Smooth muscle cell (in vitro differentiated cells): ENCODE data around the gene CBR4. TPM values are rescaled to one million over a fixed set of nuclear protein-coding genes. Genes with fewer than 3 reads are reported as not detected.

ENCODE experiments used
- DNase-seq: peaks from one replicate; lab custom pipeline; 2025; ENCODE audit not compliant: unreplicated experiment; lab: John Stamatoyannopoulos, UW
- H2AFZ ChIP-seq: fragments of 200-600 bp; sonication (generic); 2 replicates; pipeline ENCODE4 v1.6.0; 2016; ENCODE audit warnings: antibody characterized with exemption, low read depth, mild to moderate bottlenecking
- H3F3A ChIP-seq: fragments of 200-600 bp; sonication (generic); 2 replicates; pipeline ENCODE4 v1.6.0; 2017; ENCODE audit warnings: antibody characterized with exemption, low read depth
- H3K27ac ChIP-seq: fragments of 200-600 bp; sonication (generic); 2 replicates; pipeline ENCODE4 v1.5.1; 2016; ENCODE audit warnings: low read depth, mild to moderate bottlenecking
- H3K27me3 ChIP-seq: fragments of 200-600 bp; sonication (generic); 2 replicates; pipeline ENCODE4 v1.6.1; 2016; ENCODE audit warnings: low read depth, mild to moderate bottlenecking
- H3K36me3 ChIP-seq: fragments of 200-600 bp; sonication (generic); 2 replicates; pipeline ENCODE4 v1.5.1; 2016; ENCODE audit warnings: low read depth
- H3K4me1 ChIP-seq: fragments of 200-600 bp; sonication (generic); 2 replicates; pipeline ENCODE4 v1.5.1; 2016; ENCODE audit warnings: low read depth
- H3K4me2 ChIP-seq: fragments of 200-600 bp; sonication (generic); 2 replicates; pipeline ENCODE4 v1.6.0; 2016; ENCODE audit warnings: mild to moderate bottlenecking
- H3K4me3 ChIP-seq: fragments of 200-600 bp; sonication (generic); 2 replicates; pipeline ENCODE4 v1.5.1; 2016; ENCODE audit warnings: mild to moderate bottlenecking
- H3K79me2 ChIP-seq: fragments of 200-600 bp; sonication (generic); 2 replicates; pipeline ENCODE4 v1.6.0; 2016; ENCODE audit warnings: low read depth, mild to moderate bottlenecking
- H3K9ac ChIP-seq: fragments of 200-600 bp; sonication (generic); 2 replicates; pipeline ENCODE4 v1.6.0; 2016; ENCODE audit warnings: low read depth
- H3K9me3 ChIP-seq: fragments of 200-600 bp; sonication (generic); replicated peaks from 2 replicates; pipeline ENCODE4 v1.5.1; 2016; ENCODE audit warnings: low read depth
- H4K20me1 ChIP-seq: fragments of 200-600 bp; sonication (generic); 2 replicates; pipeline ENCODE4 v1.6.0; 2016; ENCODE audit warnings: low read depth
- CTCF ChIP-seq: fragments of 200-600 bp; sonication (generic); IDR thresholded peaks from 2 replicates; pipeline ENCODE4 v1.5.1; 2017; ENCODE audit warnings: borderline replicate concordance, mild to moderate bottlenecking, antibody characterized with exemption; ENCODE audit not compliant: insufficient read depth, poor library complexity, severe bottlenecking
- WGBS: methylation state at CpG from one replicate; pipeline ENCODE4 v1.1.7; 2016; ENCODE audit warnings: low lambda C conversion rate; 5-methylcytosine and 5-hydroxymethylcytosine counted together
- polyA plus RNA-seq: library from polyadenylated mRNA; unstranded; fragments of >200 nt; fragmentation: Nextera tagmentation; extraction: Ambion mirVana; gene quantifications from 2 replicates; pipeline ENCODE4 v1.2.1, GENCODE V29; 2016
- total RNA-seq: library from RNA; depleted of rRNA; stranded (reverse); fragments of >200 nt; gene quantifications from 2 replicates; pipeline ENCODE4 v1.2.3, GENCODE V29; 2014

Gene CBR4
- total and polyA plus RNA-seq, 2 experiments from 2014 or later = 7.6 to 14.5 TPM

DNA sequence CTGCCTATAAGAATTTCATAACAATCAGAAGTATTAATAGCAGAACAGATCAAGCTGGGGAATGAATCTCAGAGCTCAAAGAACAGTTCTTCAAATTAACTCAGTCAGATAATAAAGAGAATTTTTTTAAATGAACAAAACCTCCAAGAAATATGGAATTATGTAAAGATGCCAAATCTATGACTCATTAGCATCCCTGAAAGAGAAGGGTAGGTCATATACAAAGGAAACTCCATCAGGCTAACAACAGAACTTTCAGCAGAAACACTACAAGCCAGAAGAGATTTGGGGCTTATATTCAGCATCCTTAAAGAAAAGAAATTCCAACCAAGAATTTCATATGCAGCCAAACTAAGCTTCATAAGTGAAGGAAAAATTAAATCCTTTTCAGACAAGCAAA lies 28.6 kb downstream of the CBR4 start:
- no peaks in the 10 kb centered on the region for H4K20me1 ChIP-seq
- peaks cover 26% of the 10 kb centered on the region for H3K36me3 ChIP-seq
- no peak overlapping the region for H3K4me2 ChIP-seq
- H3K27me3 ChIP-seq = no peaks in the 10 kb centered on the region
- H2AFZ ChIP-seq = no peak overlapping the region
- H3K27ac ChIP-seq = no peak overlapping the region
- no peaks in the 10 kb centered on the region for H3K4me1 ChIP-seq
- H3K9me3 ChIP-seq = peaks cover 26% of the 10 kb centered on the region
- peaks cover 2% of the 10 kb centered on the region for H3K79me2 ChIP-seq
- no peak overlapping the region for H3K4me3 ChIP-seq
- no peak overlapping the region for H3K9ac ChIP-seq
- no peak for DNase-seq
- H3F3A ChIP-seq = no peaks in the 10 kb centered on the region
- TF ChIP-seq CTCF = no peak

DNA sequence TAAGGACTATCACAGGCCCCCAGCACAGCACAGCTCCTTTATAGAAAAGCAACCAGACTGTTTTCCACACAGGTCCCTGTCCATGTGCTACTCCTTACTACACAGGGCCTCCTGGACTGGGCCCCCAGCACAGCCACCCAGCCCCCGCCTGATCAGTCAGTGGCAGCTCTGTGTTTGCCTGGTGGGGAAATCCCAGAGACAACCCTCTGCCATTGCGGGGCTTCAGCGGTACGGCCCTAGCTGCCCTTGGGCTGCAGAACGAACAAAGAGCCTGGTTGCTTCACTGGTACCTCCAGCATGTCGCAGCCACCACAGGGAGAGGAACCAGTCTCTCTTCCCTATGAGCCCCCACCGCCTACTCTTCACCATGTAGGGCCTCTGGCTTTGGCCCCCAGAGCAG lies 30.7 kb downstream of the CBR4 start:
- Histone ChIP-seq H3K4me2 (no peak overlapping the region), H3K27me3 (no peaks in the 10 kb centered on the region), H3K79me2 (peaks cover 2% of the 10 kb centered on the region), H3K27ac (no peak overlapping the region), H4K20me1 (no peaks in the 10 kb centered on the region), H3K36me3 (peaks cover 29% of the 10 kb centered on the region), H3F3A (no peaks in the 10 kb centered on the region), H2AFZ (no peak overlapping the region), H3K9me3 (peaks cover 34% of the 10 kb centered on the region), H3K4me1 (no peaks in the 10 kb centered on the region), H3K4me3 (no peak overlapping the region), H3K9ac (no peak overlapping the region)
- no peak for DNase-seq
- 85% methylated on average over 7 of the region's 7 CpGs for WGBS
- no peak for TF ChIP-seq CTCF

DNA sequence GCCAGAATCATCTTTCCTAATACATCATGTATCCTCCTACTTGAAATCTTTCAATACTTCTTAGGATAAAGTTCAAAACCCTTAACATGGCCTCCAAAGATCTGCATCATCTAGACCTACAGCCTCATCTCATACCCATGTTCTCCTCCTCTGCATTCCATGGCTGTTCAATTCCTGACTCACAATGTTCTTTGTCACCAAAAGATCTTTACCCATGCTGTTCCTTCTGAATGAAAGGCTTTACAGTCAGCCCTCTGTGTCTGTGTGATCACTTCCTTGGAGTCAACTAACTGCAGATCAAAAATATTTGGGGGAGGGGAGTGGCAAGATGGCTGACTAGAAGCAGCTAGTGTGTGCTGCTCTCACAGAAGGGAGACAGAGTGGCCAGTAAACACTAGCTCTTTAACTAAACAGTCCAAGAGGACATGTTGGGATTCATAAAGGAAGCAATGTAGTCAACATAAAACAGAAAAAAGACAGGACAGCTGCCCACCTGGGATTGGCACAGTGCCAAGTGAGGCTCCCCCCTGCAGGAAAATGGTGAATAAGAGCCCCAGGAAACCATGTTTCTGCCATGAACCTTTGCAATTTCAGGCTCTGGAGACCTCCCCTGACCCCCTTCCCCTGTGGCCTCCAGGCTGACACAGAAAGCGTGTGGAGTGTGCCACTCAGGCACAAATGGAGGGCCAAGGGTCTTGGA lies 31.9 kb downstream of the CBR4 start:
- 100% methylated on average over 1 of the region's 1 CpG for WGBS
- TF ChIP-seq CTCF = no peak
- Histone ChIP-seq H3K4me3 (no peak overlapping the region), H3K9ac (no peak overlapping the region), H3K9me3 (peaks cover 32% of the 10 kb centered on the region), H3K36me3 (peaks cover 26% of the 10 kb centered on the region), H3K27me3 (no peaks in the 10 kb centered on the region), H3F3A (no peaks in the 10 kb centered on the region), H3K79me2 (no peaks in the 10 kb centered on the region), H3K4me2 (no peak overlapping the region), H3K27ac (no peak overlapping the region), H4K20me1 (no peaks in the 10 kb centered on the region), H2AFZ (no peak overlapping the region), H3K4me1 (no peaks in the 10 kb centered on the region)
- no peak for DNase-seq

DNA sequence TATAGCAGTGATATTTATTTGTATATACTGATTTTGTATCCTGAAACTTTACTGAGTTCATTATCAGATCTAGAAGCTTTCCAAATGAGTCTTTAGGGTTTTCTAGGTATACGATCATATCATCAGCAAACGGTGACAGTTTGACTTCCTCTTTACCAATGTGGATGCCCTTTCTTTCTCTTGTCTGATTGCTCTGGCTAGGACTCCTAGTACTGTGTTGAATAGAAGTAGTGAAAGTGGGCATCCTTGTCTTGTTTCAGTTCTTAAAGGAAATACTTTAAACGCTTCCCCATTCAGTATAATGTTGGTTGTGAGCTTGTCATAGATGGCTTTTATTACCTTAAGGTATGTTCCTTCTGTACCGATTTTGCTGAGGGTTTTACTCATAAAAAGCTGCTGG lies 37.5 kb downstream of the CBR4 start:
- H4K20me1 ChIP-seq = no peaks in the 10 kb centered on the region

More for the DNA sequence above, 37.5 kb downstream of the CBR4 start:
- 100% methylated on average over 4 of the region's 4 CpGs for WGBS
- no peak for TF ChIP-seq CTCF
- DNase-seq = no peak
- no peak overlapping the region for H3K4me3 ChIP-seq
- H2AFZ ChIP-seq = no peak overlapping the region
- no peak overlapping the region for H3K27ac ChIP-seq
- no peaks in the 10 kb centered on the region for H3F3A ChIP-seq
- no peak overlapping the region for H3K4me2 ChIP-seq
- H3K9ac ChIP-seq = no peak overlapping the region
- H3K36me3 ChIP-seq = peaks cover 13% of the 10 kb centered on the region
- no peaks in the 10 kb centered on the region for H3K27me3 ChIP-seq
- H3K4me1 ChIP-seq = no peaks in the 10 kb centered on the region
- peaks cover 17% of the 10 kb centered on the region for H3K9me3 ChIP-seq
- no peaks in the 10 kb centered on the region for H3K79me2 ChIP-seq
